Skeletal muscle cell (primary cell): ENCODE results near the gene PRMT6.
"Not testable (repeated sequence)": the region's sequence is repeated elsewhere in the genome, so short reads cannot be mapped to it uniquely, and the experiment has no call there.

Source experiments
- DNase-seq: peaks from one replicate; pipeline ENCODE4 v3.0.0-alpha.2; 2010; ENCODE audit warnings: low read depth
- H3K4me3 ChIP-seq: 2 replicates; pipeline ENCODE4 v1.5.1; 2011; ENCODE audit warnings: low read depth, mild to moderate bottlenecking, control low read depth, low read length, moderate library complexity

The PRMT6 gene

DNA sequence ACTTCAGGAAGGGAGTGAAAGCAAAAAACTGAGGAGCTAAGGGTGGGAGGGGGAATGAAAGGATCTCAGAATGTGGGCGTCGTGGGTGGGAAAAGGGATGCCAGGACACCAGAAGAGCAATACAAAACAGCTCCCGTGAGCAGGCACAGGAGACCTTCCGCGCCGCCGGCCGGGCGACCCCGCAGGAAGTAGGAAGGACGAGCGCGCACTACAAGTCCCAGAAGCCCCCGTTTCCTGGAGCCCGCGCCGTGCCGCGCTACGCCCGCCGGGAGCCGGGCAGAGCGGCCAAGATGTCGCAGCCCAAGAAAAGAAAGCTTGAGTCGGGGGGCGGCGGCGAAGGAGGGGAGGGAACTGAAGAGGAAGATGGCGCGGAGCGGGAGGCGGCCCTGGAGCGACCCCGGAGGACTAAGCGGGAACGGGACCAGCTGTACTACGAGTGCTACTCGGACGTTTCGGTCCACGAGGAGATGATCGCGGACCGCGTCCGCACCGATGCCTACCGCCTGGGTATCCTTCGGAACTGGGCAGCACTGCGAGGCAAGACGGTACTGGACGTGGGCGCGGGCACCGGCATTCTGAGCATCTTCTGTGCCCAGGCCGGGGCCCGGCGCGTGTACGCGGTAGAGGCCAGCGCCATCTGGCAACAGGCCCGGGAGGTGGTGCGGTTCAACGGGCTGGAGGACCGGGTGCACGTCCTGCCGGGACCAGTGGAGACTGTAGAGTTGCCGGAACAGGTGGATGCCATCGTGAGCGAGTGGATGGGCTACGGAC is at the start of gene PRMT6:
Gene PRMT6, plus strand, starts transcription at position 249 of the 771 bp plus-strand sequence. Its CDS starts 42 bp downstream, at position 291.
- H3K4me3 ChIP-seq, result peak within 1 kb of the TSS; percentile 82
- peak; percentile 35 for DNase-seq

DNA sequence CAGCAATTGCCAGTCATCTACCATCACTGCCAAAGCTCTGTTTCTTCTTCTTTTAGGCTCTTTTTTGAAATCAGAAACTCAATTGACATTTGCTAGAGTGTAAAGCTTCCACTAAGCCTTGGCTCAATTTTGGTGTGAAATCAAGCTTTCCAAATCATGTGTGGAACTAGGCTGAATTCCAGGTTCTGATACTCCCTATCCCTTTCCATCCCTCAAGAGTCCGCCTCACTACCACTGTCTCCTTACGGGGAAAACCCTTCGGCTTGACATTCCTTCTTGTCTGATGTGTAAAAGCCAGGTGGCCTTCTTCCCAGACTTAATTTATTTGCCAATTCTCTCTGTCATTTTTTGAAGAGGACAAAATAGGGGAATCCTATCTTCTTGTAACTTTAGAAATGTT is 47.2 kb upstream of the PRMT6 start:
- no peak overlapping the region for H3K4me3 ChIP-seq
- no peak for DNase-seq

DNA sequence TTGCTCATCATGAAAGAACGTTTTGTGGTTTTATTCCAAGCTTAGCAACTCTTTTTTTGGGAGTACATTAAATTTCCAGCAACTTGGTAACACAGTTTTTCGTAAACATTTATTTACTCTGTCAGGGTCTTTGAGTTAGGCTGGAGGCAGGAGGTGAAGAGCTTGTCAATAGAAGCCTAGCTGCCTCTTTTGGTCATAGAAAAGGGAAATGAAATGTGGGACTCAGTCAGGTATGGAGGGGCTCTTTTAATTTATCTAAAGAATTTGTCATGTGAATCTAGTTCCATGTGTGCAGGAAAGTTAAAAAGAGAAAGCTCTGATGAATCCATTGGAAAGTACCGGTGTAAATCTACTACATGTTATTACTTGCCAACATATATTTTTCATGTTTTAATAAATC is 45.9 kb upstream of the PRMT6 start:
- no peak for DNase-seq
- no peak overlapping the region for H3K4me3 ChIP-seq

DNA sequence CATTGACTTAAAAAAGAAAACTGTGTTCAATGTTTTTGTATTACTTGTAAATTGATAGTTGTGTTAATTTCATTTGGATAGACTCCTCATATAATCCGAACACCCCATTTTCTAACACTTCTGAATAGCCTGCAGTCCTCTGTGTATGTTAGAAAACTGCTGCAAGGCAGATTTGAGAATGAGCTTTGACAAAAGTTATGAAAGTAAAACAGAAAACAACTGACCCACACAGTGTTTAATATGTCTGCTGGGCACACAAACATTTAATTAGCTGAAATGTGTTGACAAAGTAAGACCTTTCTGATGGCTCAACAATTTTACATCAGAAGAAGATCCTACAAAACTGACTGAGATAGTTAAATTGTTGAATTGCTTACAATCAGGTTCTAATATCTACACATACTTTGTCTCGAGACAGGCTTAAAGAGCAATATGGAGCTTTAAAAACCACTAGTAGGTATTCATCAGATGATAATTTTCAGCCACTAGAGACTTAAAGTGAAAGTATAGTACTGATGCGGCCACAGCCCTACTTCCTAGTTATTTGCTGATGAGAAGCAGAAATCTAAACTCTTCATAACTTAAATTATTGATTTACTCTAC is 40.0 kb upstream of the PRMT6 start:
- DNase-seq, result no peak
- no peak overlapping the region for H3K4me3 ChIP-seq

DNA sequence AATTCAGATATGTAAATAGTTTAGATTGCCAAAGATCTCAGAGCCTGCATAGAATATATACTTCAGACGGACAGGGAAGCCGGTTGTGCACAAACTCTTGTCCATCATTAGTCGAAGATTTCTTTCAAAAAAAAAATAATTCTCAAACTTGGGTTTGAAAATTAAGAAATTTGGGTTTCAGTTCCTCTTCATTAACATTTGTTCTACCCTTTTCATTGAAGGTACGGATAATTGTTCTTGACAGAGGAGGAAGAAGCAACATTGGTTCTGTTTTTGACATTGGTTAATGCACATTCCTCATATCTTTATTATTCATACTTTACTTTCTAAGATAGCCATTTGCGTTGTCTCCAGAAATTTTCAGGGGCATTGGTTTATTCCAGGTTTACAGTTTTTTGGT is 38.0 kb upstream of the PRMT6 start:
- DNase-seq, result no peak
- H3K4me3 ChIP-seq, result no peak overlapping the region

DNA sequence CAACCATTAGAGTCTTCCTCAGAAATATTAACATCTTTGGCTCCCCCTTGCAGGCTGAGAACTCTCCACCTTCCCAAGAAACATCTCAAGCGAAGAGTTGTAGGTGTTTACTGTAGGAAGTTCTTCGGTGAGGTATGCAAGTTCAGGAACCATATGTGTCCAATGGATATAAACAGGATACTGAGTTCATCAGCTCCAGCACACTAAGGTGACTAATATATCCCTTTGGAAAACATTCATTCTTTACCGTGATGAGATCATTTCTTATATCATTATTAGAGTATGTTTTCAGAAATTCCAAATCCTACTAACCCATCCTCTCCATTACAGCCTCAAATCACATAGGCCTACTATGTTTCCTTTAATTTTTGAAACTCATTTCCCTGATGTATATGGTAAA is 37.3 kb upstream of the PRMT6 start:
- DNase-seq, result peak; percentile 9
- no peak overlapping the region for H3K4me3 ChIP-seq

DNA sequence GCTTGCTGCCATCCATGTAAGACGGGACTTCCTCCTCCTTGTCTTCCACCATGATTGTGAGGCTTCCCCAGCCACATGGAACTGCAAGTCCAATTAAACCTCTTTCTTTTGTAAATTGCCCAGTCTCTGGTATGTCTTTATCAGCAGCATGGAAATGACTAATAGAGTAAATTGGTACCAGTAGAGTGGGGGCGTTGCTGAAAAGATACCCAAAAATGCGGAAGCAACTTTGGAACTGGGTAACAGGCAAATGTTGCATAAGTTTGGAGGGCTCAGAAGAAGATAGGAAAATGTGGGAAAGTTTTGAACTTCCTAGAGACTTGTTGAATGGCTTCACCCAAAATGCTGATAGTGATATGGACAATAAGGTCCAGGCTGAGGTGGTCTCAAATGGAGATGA is 17.6 kb upstream of the PRMT6 start:
- H3K4me3 ChIP-seq, DNase-seq: not testable (repeated sequence)

DNA sequence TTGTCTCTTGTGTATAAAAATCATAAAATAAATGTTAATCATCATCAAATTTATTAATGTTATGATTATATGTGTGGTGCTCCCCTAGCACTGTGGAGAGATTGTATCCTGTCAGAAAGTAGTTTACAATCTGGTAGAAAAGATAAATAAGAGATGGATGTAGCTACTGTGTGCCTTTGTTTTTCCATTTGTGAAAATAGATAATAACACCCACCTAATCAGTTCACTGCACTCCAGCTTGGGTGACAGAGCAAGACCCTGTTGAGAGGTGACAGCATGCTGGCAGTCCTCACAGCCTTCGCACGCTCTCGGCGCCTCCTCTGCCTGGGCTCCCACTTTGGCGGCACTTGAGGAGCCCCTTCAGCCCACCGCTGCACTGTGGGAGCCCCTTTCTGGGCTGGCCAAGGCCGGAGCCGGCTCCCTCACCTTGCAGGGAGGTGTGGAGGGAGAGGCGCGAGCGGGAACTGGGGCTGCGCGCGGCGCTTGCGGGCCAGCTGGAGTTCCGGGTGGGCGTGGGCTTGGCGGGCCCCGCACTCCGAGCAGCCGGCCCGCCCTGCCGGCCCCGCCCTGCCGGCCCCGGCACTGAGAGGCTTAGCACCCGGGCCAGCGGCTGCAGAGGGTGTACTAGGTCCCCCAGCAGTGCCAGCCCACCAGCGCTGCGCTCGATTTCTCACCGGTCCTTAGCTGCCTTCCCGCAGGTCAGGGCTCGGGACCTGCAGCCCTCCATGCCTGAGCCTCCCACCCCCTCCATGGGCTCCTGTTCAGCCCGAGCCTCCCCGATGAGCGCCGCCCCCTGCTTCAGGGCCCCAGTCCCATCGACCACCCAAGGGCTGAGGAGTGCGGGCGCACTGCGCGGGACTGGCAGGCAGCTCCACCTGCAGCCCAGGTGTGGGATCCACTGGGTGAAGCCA is 11.9 kb upstream of the PRMT6 start:
- not testable (repeated sequence) for H3K4me3 ChIP-seq, DNase-seq

DNA sequence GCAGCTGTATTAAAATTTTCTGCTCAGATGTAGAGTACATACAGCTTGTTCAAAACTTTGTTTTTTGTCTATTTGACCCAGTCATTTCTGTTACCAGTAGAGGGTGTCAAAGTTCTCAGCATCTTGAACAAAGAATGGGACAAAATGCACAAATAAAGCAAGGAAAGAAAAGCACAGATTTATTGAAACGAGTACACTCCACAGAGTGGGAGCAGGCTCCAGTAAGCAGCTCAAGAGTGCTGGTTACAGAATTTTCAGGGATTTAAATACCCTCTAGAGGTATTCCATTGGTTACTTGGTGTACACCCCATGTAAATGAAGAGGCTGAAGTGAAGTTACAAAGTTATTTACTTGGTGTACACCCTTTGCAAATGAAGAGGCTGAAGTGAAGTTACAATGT is 8.9 kb upstream of the PRMT6 start:
- H3K4me3 ChIP-seq, result no peak overlapping the region
- DNase-seq, result no peak

DNA sequence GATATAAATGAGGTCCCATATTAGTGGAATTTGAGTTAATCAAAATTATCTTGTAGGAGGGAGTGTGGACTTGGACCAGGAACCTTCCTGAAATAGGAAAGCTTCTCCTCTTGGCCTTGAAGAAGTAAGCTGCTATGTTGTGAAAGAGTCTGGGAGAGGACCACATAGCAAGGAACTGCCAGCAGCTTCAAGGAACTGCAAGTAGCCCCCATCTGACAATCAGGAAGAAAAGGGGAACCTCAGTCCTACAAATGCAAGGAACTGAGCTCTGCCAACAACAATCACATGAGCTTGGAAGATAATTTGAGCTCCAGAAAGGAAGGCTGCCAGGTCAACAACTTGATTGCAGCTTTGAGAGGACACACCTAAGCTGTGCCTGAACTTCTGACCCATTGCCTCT is 8.2 kb upstream of the PRMT6 start:
- H3K4me3 ChIP-seq, result no peak overlapping the region
- no peak for DNase-seq

DNA sequence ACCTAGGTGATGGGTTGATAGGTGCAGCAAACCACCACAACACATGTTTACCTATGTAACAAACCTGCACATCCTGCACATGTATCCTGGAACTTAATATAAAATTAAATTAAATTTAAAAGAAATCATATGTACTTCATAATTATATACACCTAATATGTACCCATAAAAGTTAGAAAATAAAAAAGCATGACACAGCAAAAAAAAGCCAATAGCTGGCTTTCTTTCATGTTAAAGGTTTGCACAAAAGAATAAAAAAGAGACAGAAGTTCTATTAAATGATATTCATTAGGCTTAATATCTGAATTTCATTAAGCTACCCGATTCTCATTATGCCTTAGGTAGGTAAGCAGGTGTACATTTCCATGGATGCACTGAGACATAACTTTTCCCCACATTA is 5.2 kb upstream of the PRMT6 start:
- H3K4me3 ChIP-seq, result no peak overlapping the region
- DNase-seq, result no peak

DNA sequence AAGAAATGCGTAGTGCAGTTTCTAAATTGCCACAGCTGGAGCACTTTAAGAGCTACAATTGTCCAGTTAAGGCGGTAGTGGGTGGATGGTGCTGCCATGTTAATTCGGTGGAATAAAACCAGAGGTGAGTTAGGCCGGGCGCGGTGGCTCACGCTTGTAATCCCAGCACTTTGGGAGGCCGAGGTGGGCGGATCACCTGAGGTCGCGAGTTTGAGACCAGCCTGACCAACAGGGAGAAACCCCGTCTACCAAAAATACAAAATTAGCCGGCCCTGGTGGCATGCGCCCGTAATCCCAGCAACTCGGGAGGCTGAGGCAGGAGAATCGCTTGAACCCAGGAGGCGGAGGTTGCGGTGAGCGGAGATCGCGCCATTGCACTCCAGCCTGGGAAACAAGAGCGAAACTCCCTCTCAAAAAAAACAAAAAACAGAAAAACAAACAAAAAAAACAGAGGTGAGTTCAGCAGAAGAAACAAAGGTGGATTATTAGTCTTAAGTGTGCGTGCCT is 502 bp upstream of the PRMT6 start:
- not testable (repeated sequence) for DNase-seq
- H3K4me3 ChIP-seq, result peak overlapping the region; percentile 82

DNA sequence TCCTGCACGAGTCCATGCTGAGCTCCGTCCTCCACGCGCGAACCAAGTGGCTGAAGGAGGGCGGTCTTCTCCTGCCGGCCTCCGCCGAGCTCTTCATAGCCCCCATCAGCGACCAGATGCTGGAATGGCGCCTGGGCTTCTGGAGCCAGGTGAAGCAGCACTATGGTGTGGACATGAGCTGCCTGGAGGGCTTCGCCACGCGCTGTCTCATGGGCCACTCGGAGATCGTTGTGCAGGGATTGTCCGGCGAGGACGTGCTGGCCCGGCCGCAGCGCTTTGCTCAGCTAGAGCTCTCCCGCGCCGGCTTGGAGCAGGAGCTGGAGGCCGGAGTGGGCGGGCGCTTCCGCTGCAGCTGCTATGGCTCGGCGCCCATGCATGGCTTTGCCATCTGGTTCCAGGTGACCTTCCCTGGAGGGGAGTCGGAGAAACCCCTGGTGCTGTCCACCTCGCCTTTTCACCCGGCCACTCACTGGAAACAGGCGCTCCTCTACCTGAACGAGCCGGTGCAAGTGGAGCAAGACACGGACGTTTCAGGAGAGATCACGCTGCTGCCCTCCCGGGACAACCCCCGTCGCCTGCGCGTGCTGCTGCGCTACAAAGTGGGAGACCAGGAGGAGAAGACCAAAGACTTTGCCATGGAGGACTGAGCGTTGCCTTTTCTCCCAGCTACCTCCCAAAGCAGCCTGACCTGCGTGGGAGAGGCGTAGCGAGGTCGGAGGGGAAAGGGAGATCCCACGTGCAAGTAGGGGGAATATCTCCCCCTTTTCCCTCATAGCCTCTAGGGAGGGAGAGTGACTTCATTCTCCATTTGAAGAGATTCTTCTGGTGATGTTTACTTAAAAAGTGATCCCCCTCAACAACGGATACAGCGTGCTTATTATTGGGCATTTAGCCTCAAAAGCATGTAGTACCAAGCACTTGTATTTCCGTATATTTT is 991 bp downstream of the PRMT6 start:
- H3K4me3 ChIP-seq, result peak overlapping the region; percentile 82
- no peak for DNase-seq

DNA sequence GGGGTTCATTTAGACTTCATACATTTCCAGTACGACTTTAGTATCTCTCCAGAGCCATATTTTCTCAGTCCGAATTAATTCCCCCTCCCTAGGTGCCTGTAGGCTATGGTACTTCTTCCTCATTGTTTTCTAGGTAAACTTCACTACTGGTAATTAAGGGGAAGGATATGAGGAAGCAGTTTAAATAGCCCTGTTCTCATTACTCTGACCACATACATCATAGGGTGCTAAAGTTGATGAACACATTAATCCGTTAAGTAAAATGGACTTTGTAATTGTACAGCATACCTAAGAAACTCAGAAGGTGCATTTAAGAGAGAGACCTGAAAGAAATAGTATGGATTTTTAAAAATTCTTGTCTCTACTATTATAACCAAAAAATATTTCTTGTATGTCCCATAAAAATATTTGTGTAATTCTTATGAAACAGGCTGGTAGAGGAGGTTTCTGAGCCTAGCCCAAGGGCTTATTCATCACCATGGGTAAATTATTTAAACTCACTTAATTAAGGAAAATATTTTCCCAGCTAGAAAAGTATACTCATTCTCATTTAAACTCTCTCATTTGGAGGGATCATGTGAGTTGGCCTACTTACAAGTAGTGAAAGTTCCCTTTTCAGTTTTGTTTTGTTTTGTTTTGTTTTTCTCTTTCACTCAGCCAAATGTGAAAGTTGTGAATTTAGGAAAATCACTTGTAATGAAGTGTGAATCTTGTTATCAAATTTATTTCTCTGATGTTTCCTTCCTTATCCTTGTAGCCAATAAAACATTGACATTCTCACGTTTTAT is 2.0 kb downstream of the PRMT6 start:
- peak overlapping the region; percentile 82 for H3K4me3 ChIP-seq
- no peak for DNase-seq

DNA sequence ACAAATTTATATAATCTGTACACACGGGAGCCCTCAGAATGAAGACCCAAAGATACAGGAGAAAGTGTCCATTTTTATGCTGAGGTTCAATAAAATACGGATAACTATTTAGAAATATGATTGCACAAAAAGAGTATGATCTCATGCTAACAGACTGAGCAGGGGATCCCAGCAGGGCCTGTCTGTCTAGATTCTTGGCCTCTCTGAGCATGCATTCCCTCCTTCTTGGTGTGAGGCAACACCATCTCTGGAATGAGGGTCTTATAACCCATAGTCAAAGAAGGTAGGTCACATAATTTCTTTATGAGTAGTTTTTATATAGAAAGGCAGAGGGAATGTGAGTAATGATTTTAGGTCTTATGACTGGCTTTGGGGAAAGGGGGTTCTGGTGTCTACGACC is 5.4 kb downstream of the PRMT6 start:
- no peak overlapping the region for H3K4me3 ChIP-seq
- no peak for DNase-seq

DNA sequence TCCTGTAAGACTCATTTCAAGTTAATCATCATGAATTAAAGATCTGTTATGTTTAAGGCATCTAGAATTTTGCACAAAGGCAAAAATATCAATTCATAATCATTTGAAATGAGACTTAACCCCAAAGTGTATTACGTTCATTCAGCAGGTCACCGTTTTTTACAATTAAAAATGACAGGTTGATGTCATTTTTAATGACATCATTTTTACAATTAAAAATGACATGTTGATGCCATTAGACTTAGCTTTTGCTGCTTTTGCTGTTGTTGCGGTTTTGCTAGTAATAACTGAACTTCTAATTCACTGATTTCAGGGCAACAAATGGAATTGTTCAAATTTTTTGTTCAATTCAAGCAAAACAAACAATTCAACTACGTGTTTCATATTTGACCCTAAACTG is 17.0 kb downstream of the PRMT6 start:
- H3K4me3 ChIP-seq, result no peak overlapping the region
- DNase-seq, result no peak

DNA sequence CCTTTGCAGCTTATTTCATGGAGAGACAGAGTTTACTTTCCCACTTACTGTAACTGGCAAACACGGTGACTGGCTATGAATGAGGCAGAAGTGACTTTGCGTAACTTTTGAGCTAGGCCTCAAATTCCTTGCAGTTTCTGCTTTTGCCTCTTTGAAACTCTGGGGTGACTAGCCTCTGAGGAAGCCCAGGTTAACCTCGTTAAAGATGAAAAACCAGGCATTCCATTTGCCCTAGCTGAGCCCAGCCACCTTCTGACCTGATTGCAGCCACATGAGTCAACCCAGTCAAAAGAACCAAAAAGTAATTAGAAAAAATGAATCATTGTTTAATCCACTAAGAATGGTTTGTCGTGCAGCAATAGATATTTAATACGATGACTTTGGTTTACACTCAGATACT is 20.4 kb downstream of the PRMT6 start:
- peak; percentile 51 for DNase-seq

DNA sequence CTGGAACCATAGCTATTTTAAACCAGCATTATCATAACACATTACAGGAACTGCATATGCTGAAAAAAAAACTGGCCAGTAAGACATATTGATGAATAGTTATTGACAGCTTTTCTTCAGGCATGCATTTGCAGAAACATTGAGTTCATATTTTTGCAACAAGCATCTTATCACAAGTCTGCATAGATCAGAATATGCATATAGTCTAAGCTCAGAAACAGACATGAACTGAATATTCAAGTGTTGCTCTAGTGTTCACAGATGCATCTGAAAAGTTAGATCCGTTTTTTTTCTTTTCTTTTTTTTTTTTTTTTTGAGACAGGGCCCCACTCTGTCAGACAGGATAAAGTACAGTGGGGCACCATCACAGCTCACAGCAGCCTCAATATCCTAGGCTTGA is 22.8 kb downstream of the PRMT6 start:
- H3K4me3 ChIP-seq, result no peak overlapping the region
- DNase-seq, result no peak

More for the DNA sequence above, 20.4 kb downstream of the PRMT6 start:
- H3K4me3 ChIP-seq, result no peak overlapping the region
